HEK293T (cell line): ENCODE measurements around the gene TOPAZ1.

ENCODE experiments used
- ARNT ChIP-seq: fragments of 450-650 bp; IDR thresholded peaks from 2 replicates; pipeline ENCODE4 v1.6.1; 2017; ENCODE audit warnings: mild to moderate bottlenecking
- BHLHE40 ChIP-seq: fragments of 450-650 bp; IDR thresholded peaks from 2 replicates; pipeline ENCODE4 v1.6.1; 2016; ENCODE audit warnings: mild to moderate bottlenecking, moderate library complexity, borderline replicate concordance
- CTBP1 ChIP-seq: fragments of 450-650 bp; IDR thresholded peaks from 2 replicates; pipeline ENCODE4 v1.6.1; 2016; ENCODE audit warnings: borderline replicate concordance
- FOXM1 ChIP-seq: fragments of 450-650 bp; IDR thresholded peaks from 2 replicates; pipeline ENCODE4 v1.6.1; 2017; ENCODE audit warnings: mild to moderate bottlenecking, borderline replicate concordance
- NFRKB ChIP-seq: fragments of 450-650 bp; IDR thresholded peaks from 2 replicates; pipeline ENCODE4 v1.6.1; 2016; ENCODE audit warnings: mild to moderate bottlenecking, moderate library complexity
- SP1 ChIP-seq: fragments of 450-650 bp; IDR thresholded peaks from 2 replicates; pipeline ENCODE4 v1.6.1; 2017
- SUZ12 ChIP-seq: fragments of 450-650 bp; IDR thresholded peaks from 2 replicates; pipeline ENCODE4 v1.6.1; 2016; ENCODE audit warnings: mild to moderate bottlenecking
- TARDBP ChIP-seq: fragments of 450-650 bp; IDR thresholded peaks from 2 replicates; pipeline ENCODE4 v1.6.1; 2016

GRCh38 chr3:44210967-44211366, 30.7 kb upstream of the TOPAZ1 start:
- TF ChIP-seq BHLHE40 = no peak
- no peak for TF ChIP-seq SUZ12
- no peak for TF ChIP-seq SP1
- no peak for TF ChIP-seq CTBP1
- no peak for TF ChIP-seq NFRKB
- no peak for TF ChIP-seq FOXM1
- no peak for TF ChIP-seq TARDBP
- TF ChIP-seq ARNT = no peak
